Gastroesophageal sphincter (tissue), 4 donors: Measurements from ENCODE around the gene IL1RAPL1. TPM values are rescaled to one million over a fixed set of nuclear protein-coding genes. Genes with fewer than 3 reads are reported as not detected.

Source experiments
- ATAC-seq: fragments of 150-250 bp; one replicate; pipeline ENCODE4 v1.9.1; 2016; ENCODE audit warnings: mild to moderate bottlenecking, moderate library complexity
- H3K27ac ChIP-seq, 4 donors: fragments of 200-600 bp; sonication (generic) in 3 of 4; 1 replicate in 3 of 4; 2 replicates in 1 of 4; pipeline ENCODE4 v1.5.1; 2016 to 2019
- H3K27me3 ChIP-seq: fragments of 200-600 bp; sonication (generic); one replicate; pipeline ENCODE4 v1.5.1; 2019
- H3K36me3 ChIP-seq, 2 donors: fragments of 200-600 bp; sonication (generic); one replicate each; pipeline ENCODE4 v1.5.1; 2019; ENCODE audit warnings: control low read depth in 1 of 2
- H3K4me1 ChIP-seq, 3 donors: fragments of 200-600 bp; sonication (generic); 1 replicate in 2 of 3; 2 replicates in 1 of 3; pipeline ENCODE4 v1.5.1; 2016 to 2019; ENCODE audit warnings: control low read depth in 2 of 3
- H3K4me3 ChIP-seq, 2 donors: fragments of 200-600 bp; sonication (generic); one replicate each; pipeline ENCODE4 v1.5.1; 2019; ENCODE audit warnings: mild to moderate bottlenecking in 1 of 2, moderate library complexity in 1 of 2
- H3K9me3 ChIP-seq, 3 donors: fragments of 200-600 bp; sonication (generic); one replicate each; pipeline ENCODE4 v1.5.1; 2017 to 2019; ENCODE audit warnings: control low read depth in 2 of 3
- CTCF ChIP-seq, 4 experiments: fragments of 200-600 bp in 2 of 4; fragments of 450-650 bp in 2 of 4; sonication (generic) in 1 of 4; IDR thresholded peaks; one replicate each; pipeline ENCODE4 v1.5.1; 2017 to 2019; ENCODE audit warnings: antibody characterized with exemption in 4 of 4, mild to moderate bottlenecking in 2 of 4, moderate library complexity in 2 of 4
- EP300 ChIP-seq: sonication (generic); formaldehyde crosslinking; IDR thresholded peaks from one replicate; pipeline ENCODE4 v1.6.1; 2017; ENCODE audit warnings: antibody characterized with exemption, mild to moderate bottlenecking
- POLR2A ChIP-seq, 2 donors: fragments of 450-650 bp; IDR thresholded peaks; one replicate each; pipeline ENCODE4 v1.6.1; 2017; ENCODE audit warnings: antibody characterized with exemption in 2 of 2, mild to moderate bottlenecking in 2 of 2, moderate library complexity in 1 of 2
- POLR2AphosphoS5 ChIP-seq: sonication (generic); formaldehyde crosslinking; IDR thresholded peaks from one replicate; pipeline ENCODE4 v1.6.1; 2017; ENCODE audit warnings: antibody characterized with exemption
- WGBS, 2 donors: methylation state at CpG; one replicate each; pipeline ENCODE4 v1.1.5; 2018; ENCODE audit warnings: low coverage in 1 of 2; 5-methylcytosine and 5-hydroxymethylcytosine counted together
- total RNA-seq, 4 donors: library from RNA; depleted of rRNA; stranded (reverse); fragments of >200 nt; gene quantifications; one replicate each; pipeline ENCODE4 v1.1.0, GENCODE V29; 2016

Gene IL1RAPL1
- total RNA-seq, 4 donors from 2014 or later = 0.27 to 1.6 (median 0.44) TPM

GRCh38 chrX:28639451-28639850, 52.2 kb downstream of the IL1RAPL1 start:
- Histone ChIP-seq H3K4me1 (no peaks in the 10 kb centered on the region), H3K4me3 (no peak overlapping the region), H3K9me3 (no peaks in the 10 kb centered on the region), H3K27ac (no peak overlapping the region), H3K27me3 (no peaks in the 10 kb centered on the region), H3K36me3 (no peaks in the 10 kb centered on the region)
- ATAC-seq = no peak
- 33% methylated on average over 2 of the region's 2 CpGs; no CpG with 5 or more reads in 1 of the 2 donors for WGBS, 2 donors
- no peak for TF ChIP-seq POLR2A (IDR thresholded peaks at IDR 0.05)
- TF ChIP-seq POLR2AphosphoS5 = no peak
- no peak for TF ChIP-seq CTCF (IDR thresholded peaks at IDR 0.05)
- no peak for TF ChIP-seq EP300

GRCh38 chrX:28649541-28649940, 62.3 kb downstream of the IL1RAPL1 start:
- Histone ChIP-seq H3K9me3 (no peaks in the 10 kb centered on the region), H3K36me3 (no peaks in the 10 kb centered on the region), H3K4me1 (no peaks in the 10 kb centered on the region), H3K27me3 (no peaks in the 10 kb centered on the region), H3K27ac (no peak overlapping the region), H3K4me3 (no peak overlapping the region)
- WGBS, 2 donors = 61 to 83% methylated on average over 1 to 2 of the region's 3 CpGs
- no peak for TF ChIP-seq POLR2AphosphoS5
- no peak for TF ChIP-seq CTCF (IDR thresholded peaks at IDR 0.05)
- no peak for TF ChIP-seq EP300
- no peak for TF ChIP-seq POLR2A (IDR thresholded peaks at IDR 0.05)
- no peak for ATAC-seq

- no peaks in the 10 kb centered on the region for H3K9me3 ChIP-seq
- H3K27ac ChIP-seq = no peak overlapping the region
- no peak overlapping the region for H3K4me3 ChIP-seq
- H3K27me3 ChIP-seq = no peaks in the 10 kb centered on the region
- no peaks in the 10 kb centered on the region for H3K36me3 ChIP-seq
- WGBS, 2 donors = 45 to 47% methylated on average over 1 of the region's 1 CpG
- TF ChIP-seq CTCF (IDR thresholded peaks at IDR 0.05) = no peak
- TF ChIP-seq POLR2A (IDR thresholded peaks at IDR 0.05) = no peak
- TF ChIP-seq POLR2AphosphoS5 = no peak
- no peak for TF ChIP-seq EP300
- no peaks in the 10 kb centered on the region for H3K4me1 ChIP-seq
- ATAC-seq = no peak
These were observed 63.9 kb downstream of the IL1RAPL1 start for GRCh38 chrX:28651186-28651585.

GRCh38 chrX:28659269-28659668, 72.0 kb downstream of the IL1RAPL1 start:
- H3K27me3 ChIP-seq = no peaks in the 10 kb centered on the region
- ATAC-seq = no peak
- no peaks in the 10 kb centered on the region for H3K9me3 ChIP-seq
- no peak overlapping the region for H3K4me3 ChIP-seq
- no peak for TF ChIP-seq CTCF (IDR thresholded peaks at IDR 0.05)
- TF ChIP-seq EP300 = no peak
- no peak for TF ChIP-seq POLR2A (IDR thresholded peaks at IDR 0.05)
- no peak for TF ChIP-seq POLR2AphosphoS5
- H3K27ac ChIP-seq = no peak overlapping the region
- no peaks in the 10 kb centered on the region for H3K4me1 ChIP-seq
- no peaks in the 10 kb centered on the region for H3K36me3 ChIP-seq
- 40% methylated on average over 1 of the region's 23 CpGs; no CpG with 5 or more reads in 1 of the 2 donors for WGBS, 2 donors

GRCh38 chrX:28665778-28666177, 78.5 kb downstream of the IL1RAPL1 start:
- Histone ChIP-seq H3K27ac (no peak overlapping the region), H3K27me3 (no peaks in the 10 kb centered on the region), H3K36me3 (no peaks in the 10 kb centered on the region), H3K4me3 (no peak overlapping the region), H3K4me1 (no peaks in the 10 kb centered on the region), H3K9me3 (no peaks in the 10 kb centered on the region)
- WGBS, 2 donors = 77% methylated on average over 6 of the region's 10 CpGs; no CpG with 5 or more reads in 1 of the 2 donors
- ATAC-seq = no peak
- TF ChIP-seq EP300 = no peak
- no peak for TF ChIP-seq POLR2AphosphoS5
- no peak for TF ChIP-seq POLR2A (IDR thresholded peaks at IDR 0.05)
